Measurements from ENCODE around the gene ALMS1.
"Not testable (repeated sequence)": the region's sequence is repeated elsewhere in the genome, so short reads cannot be mapped to it uniquely, and the experiment has no call there.

GRCh38 chr2:73624625-73625024 lies 239.0 kb downstream of the ALMS1 start:
- TF ChIP-seq CTCF (IDR thresholded peaks at IDR 0.05); POLR2A (IDR thresholded peaks at IDR 0.05; ENCODE audit: low read depth); EP300 (IDR thresholded peaks at IDR 0.05); POLR2AphosphoS5 (IDR thresholded peaks at IDR 0.05): not testable (repeated sequence)
